ENCODE measurements around the gene IRS2. TPM values are rescaled to one million over a fixed set of nuclear protein-coding genes. Genes with fewer than 3 reads are reported as not detected.

The IRS2 gene
- total and polyA plus RNA-seq, 2 experiments from 2014 or later: 3.6 to 14.5 TPM

GRCh38 chr13:109750221-109750775 lies 36.1 kb downstream of the IRS2 start (continued):
- TF ChIP-seq ZNF462 (CRISPR knock-in tag; IDR thresholded peaks at IDR 0.05) (no peak), REST (IDR thresholded peaks at IDR 0.05; ENCODE audit: unreplicated experiment) (no peak), ZNF114 (CRISPR knock-in tag; IDR thresholded peaks at IDR 0.05) (no peak), JUNB (IDR thresholded peaks at IDR 0.05; ENCODE audit: unreplicated experiment) (no peak), NANOG (IDR thresholded peaks at IDR 0.05; ENCODE audit: borderline replicate concordance) (no peak), STAT1 (IDR thresholded peaks at IDR 0.05; ENCODE audit: unreplicated experiment) (no peak), POLR2AphosphoS5 (IDR thresholded peaks at IDR 0.05; ENCODE audit: low read depth) (no peak), EZH2 (IDR thresholded peaks at IDR 0.05; ENCODE audit: low read depth, unreplicated experiment) (no peak), CREB1 (CRISPR knock-in tag; IDR thresholded peaks at IDR 0.05; ENCODE audit: low read depth) (no peak), EZH2phosphoT487 (IDR thresholded peaks at IDR 0.05; ENCODE audit: unreplicated experiment) (no peak)

Data from GM23338 (cell line).